ENCODE results near the gene LDLRAP1.

GRCh38 chr1:25543425-25544242 lies at the start of gene LDLRAP1:
- no peak for TF ChIP-seq GATA2 (IDR thresholded peaks at IDR 0.05; ENCODE audit: low read depth, low read length)
- TF ChIP-seq GATA3 (IDR thresholded peaks at IDR 0.05; ENCODE audit: low read depth, low read length): no peak
